ENCODE results near the gene LMF1.
A peak's percentile ranks its signal among the peaks of the same experiment; 100 is the strongest.

The LMF1 gene

DNA sequence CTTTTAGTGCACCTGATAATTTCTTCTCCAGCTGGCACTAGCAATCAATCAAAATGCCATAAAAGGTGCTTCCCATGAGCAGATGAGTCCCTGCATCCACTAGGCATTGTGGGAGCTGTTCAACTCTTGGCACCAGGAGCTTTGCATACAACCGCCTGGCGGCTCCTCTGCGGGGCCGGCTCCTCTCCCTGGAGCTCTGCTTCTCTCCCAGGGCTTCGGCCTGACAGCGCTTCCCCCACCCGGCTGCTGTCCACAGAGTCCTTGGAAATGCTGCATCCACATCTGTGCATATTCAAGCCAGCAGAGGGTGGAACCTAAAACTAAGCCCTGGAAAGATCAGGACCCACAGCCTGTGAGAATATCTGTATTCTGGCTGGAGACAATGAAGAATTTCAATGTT, 62.9 kb downstream of the LMF1 start:
- H3K9me3 ChIP-seq: no peaks in the 10 kb centered on the region
- H3K4me1 ChIP-seq: no peaks in the 10 kb centered on the region
- TF ChIP-seq, protein P1, sequence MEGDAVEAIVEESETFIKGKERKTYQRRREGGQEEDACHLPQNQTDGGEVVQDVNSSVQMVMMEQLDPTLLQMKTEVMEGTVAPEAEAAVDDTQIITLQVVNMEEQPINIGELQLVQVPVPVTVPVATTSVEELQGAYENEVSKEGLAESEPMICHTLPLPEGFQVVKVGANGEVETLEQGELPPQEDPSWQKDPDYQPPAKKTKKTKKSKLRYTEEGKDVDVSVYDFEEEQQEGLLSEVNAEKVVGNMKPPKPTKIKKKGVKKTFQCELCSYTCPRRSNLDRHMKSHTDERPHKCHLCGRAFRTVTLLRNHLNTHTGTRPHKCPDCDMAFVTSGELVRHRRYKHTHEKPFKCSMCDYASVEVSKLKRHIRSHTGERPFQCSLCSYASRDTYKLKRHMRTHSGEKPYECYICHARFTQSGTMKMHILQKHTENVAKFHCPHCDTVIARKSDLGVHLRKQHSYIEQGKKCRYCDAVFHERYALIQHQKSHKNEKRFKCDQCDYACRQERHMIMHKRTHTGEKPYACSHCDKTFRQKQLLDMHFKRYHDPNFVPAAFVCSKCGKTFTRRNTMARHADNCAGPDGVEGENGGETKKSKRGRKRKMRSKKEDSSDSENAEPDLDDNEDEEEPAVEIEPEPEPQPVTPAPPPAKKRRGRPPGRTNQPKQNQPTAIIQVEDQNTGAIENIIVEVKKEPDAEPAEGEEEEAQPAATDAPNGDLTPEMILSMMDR (IDR thresholded peaks at IDR 0.05; ENCODE audit: low read depth, low read length): no peak
- H3K4me3 ChIP-seq (ENCODE audit: low read depth, low read length): no peak overlapping the region
- peaks cover 5% of the 10 kb centered on the region; the same call in 1 of the 2 replicates for H3K36me3 ChIP-seq
- peak; percentile 5 for DNase-seq
- H3K27me3 ChIP-seq: no peaks in the 10 kb centered on the region

DNA sequence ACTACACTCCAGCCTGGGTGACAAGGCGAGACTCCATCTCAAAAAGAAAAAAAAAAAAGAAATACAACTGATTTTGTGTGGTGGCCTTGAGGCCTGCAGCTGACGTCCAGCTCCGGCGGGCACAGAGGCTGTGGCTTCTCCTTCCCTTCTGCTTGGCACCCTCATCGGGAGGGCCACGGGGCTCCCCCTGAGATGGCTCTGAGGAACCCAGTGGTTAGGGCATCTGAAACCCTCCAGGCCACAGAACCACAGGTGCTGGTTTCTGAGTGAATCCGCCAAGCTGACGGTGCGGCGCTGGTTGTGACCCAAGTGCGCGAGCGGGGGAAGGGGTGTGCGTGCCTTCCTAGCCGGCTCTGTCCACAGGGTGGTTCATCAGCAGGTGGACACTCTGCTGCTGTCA, 63.4 kb downstream of the LMF1 start:
- Histone ChIP-seq H3K4me1 (no peaks in the 10 kb centered on the region), H3K27me3 (no peaks in the 10 kb centered on the region), H3K4me3 (ENCODE audit: low read depth, low read length) (no peak overlapping the region), H3K36me3 (peaks cover 5% of the 10 kb centered on the region; the same call in 1 of the 2 replicates), H3K9me3 (no peaks in the 10 kb centered on the region)
- peak; percentile 3 for DNase-seq
- TF ChIP-seq, protein P1 (IDR thresholded peaks at IDR 0.05; ENCODE audit: low read depth, low read length): no peak

DNA sequence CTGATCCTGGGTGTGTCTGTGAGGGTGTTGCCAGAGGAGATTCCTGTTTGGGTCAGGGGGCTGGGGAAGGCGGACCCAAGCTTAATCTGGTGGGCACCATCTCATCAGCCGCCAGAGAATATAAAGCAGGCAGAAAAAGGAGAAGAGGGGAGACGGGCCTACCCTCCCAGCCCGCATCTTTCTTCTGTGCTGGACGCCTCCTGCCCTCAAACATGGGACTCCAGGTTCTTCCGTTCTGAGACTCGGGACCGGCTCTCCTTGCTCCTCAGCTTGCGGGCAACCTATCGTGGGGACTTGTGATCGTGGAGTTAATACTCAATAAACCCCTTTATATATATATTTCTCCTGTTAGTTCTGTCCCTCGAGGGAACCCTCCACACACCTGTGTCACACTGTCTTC, 64.5 kb downstream of the LMF1 start:
- Histone ChIP-seq H3K9me3 (no peaks in the 10 kb centered on the region), H3K4me1 (peaks cover 8% of the 10 kb centered on the region; the same call in 1 of the 2 replicates), H3K36me3 (peaks cover 5% of the 10 kb centered on the region; the same call in 1 of the 2 replicates), H3K27me3 (no peaks in the 10 kb centered on the region), H3K4me3 (ENCODE audit: low read depth, low read length) (no peak overlapping the region)
- DNase-seq: peak; percentile 1
- TF ChIP-seq, protein P1 (IDR thresholded peaks at IDR 0.05; ENCODE audit: low read depth, low read length): no peak

DNA sequence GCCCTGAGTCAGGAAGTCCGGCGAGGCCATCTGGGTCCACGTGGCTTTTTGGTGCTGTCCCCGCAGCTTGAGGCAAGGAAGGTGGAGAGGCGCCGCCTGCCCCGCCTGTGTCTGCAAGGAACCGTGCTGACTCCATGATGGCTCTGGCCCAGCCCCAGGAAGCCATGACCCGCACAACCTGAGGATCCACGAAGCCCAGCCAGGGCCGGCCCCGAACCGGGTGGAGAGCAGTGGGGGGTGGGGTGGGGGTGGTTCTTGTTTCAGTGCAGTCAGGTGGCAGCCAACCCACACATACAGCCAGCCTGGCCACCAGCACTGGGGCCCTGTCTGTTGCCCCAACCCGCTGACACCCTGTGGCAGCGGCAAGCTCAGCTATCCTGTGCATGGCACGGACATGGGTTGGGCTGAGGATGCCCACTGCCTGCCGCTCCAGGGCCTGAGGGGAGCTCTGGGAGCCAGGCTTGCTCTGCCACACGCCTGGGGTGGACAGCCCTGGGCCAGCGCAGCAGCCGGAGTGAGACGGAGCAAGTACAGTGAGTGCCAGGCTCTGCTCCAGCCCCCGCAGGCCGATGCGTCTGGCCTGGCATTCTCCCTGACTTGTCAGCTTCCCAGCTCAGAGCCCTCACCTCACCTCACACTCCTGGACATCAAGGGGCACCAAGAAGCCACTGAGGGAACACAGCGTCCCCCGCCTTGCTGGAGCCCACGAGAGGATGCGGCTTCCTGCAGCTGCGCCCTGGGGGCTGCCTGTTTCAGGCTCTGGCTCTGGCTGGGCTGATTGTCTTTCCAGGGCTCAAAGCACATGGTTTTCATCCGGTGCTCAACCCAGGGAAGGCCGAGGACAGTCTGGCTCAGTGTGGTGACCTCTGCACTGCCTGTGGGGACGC, 68.8 kb downstream of the LMF1 start:
- peaks cover 16% of the 10 kb centered on the region for H3K4me1 ChIP-seq
- no peak overlapping the region for H3K4me3 ChIP-seq (ENCODE audit: low read depth, low read length)
- TF ChIP-seq, protein P1 (IDR thresholded peaks at IDR 0.05; ENCODE audit: low read depth, low read length): no peak
- DNase-seq: peak; percentile 66
- no peaks in the 10 kb centered on the region for H3K9me3 ChIP-seq
- no peaks in the 10 kb centered on the region for H3K27me3 ChIP-seq
- H3K36me3 ChIP-seq: no peaks in the 10 kb centered on the region

DNA sequence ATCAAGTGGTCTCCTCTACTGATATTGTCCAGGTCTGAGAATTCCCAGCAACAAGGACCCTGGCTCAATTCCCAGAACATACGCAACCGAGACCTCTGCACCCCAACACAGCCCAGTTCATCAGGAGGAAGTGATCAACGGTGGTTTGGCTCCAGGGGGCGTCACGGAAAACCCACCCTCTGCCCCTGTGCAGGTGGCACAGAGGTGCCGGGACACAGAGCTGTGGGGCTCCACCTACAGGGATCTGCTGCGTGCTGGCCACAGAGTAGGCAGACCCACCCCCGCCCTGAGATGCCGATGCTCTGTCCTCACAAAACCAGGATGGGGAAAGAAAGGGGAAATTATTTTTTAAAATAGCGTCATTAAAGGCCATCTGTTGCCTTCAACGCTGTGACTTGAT, 69.6 kb downstream of the LMF1 start:
- Histone ChIP-seq H3K9me3 (no peaks in the 10 kb centered on the region), H3K27me3 (no peaks in the 10 kb centered on the region), H3K4me1 (peaks cover 16% of the 10 kb centered on the region), H3K4me3 (ENCODE audit: low read depth, low read length) (no peak overlapping the region), H3K36me3 (no peaks in the 10 kb centered on the region)
- peak; percentile 2 for DNase-seq
- TF ChIP-seq, protein P1 (IDR thresholded peaks at IDR 0.05; ENCODE audit: low read depth, low read length): no peak

DNA sequence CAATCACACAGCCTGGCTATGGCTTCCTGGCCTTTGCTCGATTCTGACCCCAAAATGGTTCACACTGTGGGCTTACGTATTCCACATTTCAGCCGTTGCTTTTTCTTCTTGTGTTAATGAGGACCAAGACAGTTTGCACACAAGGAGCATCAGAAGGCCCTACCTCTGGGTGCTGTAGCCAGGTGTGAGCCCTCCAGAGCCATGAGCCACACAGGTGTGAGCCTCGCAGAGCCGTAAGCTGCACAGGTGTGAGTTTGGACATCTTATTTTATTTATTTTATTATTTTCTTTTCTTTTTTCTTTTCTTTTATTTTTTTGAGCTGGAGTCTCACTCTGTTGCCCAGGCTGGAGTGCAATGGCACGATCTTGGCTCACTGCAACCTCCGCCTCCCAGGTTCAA, 70.6 kb downstream of the LMF1 start:
- Histone ChIP-seq H3K4me1 (peaks cover 16% of the 10 kb centered on the region), H3K4me3 (ENCODE audit: low read depth, low read length) (no peak overlapping the region), H3K27me3 (no peaks in the 10 kb centered on the region), H3K36me3 (no peaks in the 10 kb centered on the region), H3K9me3 (no peaks in the 10 kb centered on the region)
- TF ChIP-seq, protein P1 (IDR thresholded peaks at IDR 0.05; ENCODE audit: low read depth, low read length): no peak
- DNase-seq: peak; percentile 0
